ENCODE measurements around the gene ADAMTS9.

The ADAMTS9 gene

DNA sequence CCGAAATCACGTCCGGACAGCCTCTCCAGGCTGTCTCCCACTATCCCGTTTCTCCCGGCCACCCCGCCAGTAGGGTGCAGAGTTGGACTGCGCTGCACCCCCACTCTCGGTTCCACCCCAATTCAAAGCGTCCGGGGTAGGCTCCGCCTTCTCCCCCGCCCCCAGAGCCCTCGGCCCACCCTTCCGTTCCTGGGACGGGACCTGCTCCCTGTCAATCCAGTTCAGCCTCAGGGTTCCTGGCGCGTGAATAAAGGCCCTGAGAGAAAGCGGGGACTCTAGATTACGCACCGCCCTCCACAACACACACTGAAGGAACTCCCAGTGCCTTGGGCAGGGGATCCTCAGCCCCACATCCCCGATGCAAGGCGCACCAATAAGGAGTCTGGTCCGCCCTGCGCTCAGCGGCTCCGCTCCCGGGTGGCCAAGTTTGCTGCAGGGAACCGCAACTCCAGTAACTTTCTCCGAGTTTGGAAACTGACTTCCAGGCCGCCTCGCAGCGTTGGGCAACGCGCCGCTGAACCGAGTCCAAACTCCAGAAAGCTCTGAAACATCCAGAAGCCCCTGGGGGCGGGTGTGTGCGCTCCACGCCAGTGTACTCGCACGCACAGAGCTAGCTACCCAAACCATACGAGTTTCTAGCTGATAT is 1.9 kb downstream of the ADAMTS9 start:
- DNase-seq (ENCODE audit: low read depth): no peak
- peak overlapping the region; percentile 28 for H3K4me3 ChIP-seq (ENCODE audit: low read depth, low read length)

DNA sequence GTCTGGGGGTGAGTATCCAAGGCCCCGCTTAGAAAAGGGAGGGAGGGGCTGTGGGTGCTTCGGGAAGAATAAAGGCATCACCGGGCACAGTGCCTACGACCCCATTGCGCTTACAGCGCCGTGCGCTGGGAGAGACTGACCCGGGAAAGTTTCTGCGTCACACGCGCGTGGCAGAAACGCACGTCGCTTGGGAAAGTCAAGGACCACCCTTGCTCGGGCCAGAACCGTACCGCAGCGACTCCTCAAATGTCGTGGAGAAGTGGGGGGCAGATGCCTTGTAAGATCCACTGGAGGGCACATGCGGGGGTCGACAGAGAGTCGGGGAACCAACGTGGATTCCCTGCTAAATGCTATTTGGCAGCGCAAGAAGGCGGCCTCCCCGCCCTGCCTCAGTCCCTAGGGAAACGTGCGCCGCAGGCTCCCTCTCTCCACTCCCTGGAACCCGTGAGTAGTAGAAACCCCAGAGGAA is 2.4 kb downstream of the ADAMTS9 start:
- no peak for DNase-seq (ENCODE audit: low read depth)
- H3K4me3 ChIP-seq (ENCODE audit: low read depth, low read length): peak overlapping the region; percentile 28
- TF ChIP-seq, protein P1, sequence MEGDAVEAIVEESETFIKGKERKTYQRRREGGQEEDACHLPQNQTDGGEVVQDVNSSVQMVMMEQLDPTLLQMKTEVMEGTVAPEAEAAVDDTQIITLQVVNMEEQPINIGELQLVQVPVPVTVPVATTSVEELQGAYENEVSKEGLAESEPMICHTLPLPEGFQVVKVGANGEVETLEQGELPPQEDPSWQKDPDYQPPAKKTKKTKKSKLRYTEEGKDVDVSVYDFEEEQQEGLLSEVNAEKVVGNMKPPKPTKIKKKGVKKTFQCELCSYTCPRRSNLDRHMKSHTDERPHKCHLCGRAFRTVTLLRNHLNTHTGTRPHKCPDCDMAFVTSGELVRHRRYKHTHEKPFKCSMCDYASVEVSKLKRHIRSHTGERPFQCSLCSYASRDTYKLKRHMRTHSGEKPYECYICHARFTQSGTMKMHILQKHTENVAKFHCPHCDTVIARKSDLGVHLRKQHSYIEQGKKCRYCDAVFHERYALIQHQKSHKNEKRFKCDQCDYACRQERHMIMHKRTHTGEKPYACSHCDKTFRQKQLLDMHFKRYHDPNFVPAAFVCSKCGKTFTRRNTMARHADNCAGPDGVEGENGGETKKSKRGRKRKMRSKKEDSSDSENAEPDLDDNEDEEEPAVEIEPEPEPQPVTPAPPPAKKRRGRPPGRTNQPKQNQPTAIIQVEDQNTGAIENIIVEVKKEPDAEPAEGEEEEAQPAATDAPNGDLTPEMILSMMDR (IDR thresholded peaks at IDR 0.05; ENCODE audit: control insufficient read depth, extremely low read depth, insufficient read depth): no peak

More for the DNA sequence above, 1.9 kb downstream of the ADAMTS9 start:
- TF ChIP-seq, protein P1 (IDR thresholded peaks at IDR 0.05; ENCODE audit: control insufficient read depth, extremely low read depth, insufficient read depth): peak; percentile 28; the same call in 1 of the 2 replicates

DNA sequence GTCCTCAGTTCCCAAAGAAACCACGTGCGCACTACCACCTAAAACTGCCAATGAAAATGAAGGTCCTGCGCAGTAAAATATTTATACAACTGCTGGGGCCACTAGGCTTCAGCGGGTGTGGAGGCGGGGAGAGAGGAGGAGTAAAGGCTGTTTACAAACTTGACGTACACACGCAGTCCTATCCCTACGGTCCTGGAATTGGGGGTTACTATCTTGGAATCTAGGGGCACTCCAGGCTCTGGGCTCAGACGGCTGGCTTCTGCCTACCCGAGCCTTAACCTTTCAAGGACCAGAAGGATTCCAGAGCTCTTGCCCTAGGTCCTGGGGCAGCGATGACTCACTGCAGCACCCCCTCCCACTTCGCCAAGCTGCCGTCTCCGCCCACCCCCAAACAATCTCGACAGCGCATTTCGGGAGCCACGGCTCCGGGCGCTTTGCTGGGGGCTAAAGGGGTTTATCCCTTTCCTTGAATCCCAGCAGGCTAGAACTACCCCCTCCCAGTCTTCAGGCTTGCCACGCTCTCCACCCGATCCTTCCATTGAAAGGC is 3.0 kb downstream of the ADAMTS9 start:
- TF ChIP-seq, protein P1 (IDR thresholded peaks at IDR 0.05; ENCODE audit: control insufficient read depth, extremely low read depth, insufficient read depth): no peak
- no peak overlapping the region for H3K4me3 ChIP-seq (ENCODE audit: low read depth, low read length)
- DNase-seq (ENCODE audit: low read depth): no peak

DNA sequence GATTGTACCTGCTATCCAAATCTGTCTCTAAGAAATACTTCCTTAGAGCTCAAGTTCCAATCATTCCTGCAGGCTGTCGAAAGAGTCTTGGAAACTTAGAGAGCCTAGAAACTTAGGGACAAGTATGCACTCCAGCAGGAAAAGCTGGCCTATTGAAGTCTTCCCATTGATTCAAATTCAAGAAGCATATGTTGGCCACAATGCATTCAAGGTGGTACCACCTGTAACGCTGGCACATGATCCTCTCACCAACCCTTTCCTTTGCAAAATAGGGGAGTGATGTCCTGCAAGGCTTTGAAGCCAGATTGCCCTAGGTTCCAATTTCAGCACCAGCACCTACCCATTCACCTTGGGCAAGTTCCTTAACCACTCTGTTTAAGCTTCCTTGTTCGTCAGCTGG is 6.0 kb downstream of the ADAMTS9 start:
- TF ChIP-seq, protein P1 (IDR thresholded peaks at IDR 0.05; ENCODE audit: control insufficient read depth, extremely low read depth, insufficient read depth): no peak
- no peak for DNase-seq (ENCODE audit: low read depth)
- H3K4me3 ChIP-seq (ENCODE audit: low read depth, low read length): no peak overlapping the region

DNA sequence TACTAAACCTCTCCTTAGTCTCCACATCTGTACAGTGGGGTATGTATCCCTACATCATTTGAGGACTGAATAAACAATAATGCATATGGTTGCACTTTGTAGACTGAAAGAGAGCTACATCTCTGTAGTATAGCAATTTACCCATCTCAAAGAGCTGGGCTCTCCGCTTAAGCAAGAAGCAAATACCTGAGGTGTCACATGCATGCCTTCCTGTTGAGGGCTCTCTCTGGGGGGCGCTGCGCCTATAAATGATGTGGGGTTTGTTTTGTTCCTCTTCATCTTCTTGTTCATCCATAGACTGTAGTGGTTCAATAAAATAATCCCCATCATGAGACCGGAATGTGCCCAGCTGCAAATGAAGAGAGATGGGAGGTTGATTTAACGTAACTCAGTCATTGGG is 6.8 kb downstream of the ADAMTS9 start:
- H3K4me3 ChIP-seq (ENCODE audit: low read depth, low read length): no peak overlapping the region
- TF ChIP-seq, protein P1 (IDR thresholded peaks at IDR 0.05; ENCODE audit: control insufficient read depth, extremely low read depth, insufficient read depth): no peak
- no peak for DNase-seq (ENCODE audit: low read depth)

DNA sequence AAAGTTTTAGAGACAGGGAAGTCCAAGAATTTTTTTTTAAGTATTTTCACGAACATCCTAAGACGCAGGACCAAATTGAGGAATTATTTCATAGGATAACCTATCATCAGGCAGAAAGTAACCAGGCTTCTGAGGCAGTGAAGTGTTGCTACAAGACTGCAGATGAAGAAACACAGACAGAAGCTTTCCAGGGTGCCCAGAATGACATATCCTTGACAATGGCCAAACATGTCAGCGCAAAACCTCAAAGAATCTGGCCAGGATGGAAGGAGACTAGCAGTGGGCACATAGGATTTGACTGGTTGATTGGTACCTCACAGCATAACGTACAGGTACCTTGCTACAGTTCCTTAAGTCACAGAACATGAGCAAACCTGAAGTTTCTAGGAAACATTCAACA is 7.5 kb downstream of the ADAMTS9 start:
- TF ChIP-seq, protein P1 (IDR thresholded peaks at IDR 0.05; ENCODE audit: control insufficient read depth, extremely low read depth, insufficient read depth): no peak

More for the DNA sequence above, 7.5 kb downstream of the ADAMTS9 start:
- no peak for DNase-seq (ENCODE audit: low read depth)
- no peak overlapping the region for H3K4me3 ChIP-seq (ENCODE audit: low read depth, low read length)

Data from LNCaP clone FGC (cell line).